Epithelial cell of esophagus (primary cell): ENCODE measurements around the gene RPL13.

Experiments used
- DNase-seq: peaks from one replicate; pipeline ENCODE4 v3.0.0; 2010; ENCODE audit warnings: low read depth
- H3K4me3 ChIP-seq: 2 replicates; pipeline ENCODE4 v1.5.1; 2011; ENCODE audit warnings: mild to moderate bottlenecking, low read length, control low read depth
- CTCF ChIP-seq: IDR thresholded peaks from 2 replicates; pipeline ENCODE4 v1.5.1; 2011; ENCODE audit warnings: low read depth, mild to moderate bottlenecking, low read length, control low read depth, inconsistent platforms; ENCODE audit not compliant: insufficient read depth; ENCODE audit errors: missing control alignments

The RPL13 gene

GRCh38 chr16:89613231-89613953 is 52.9 kb downstream of the RPL13 start, which contains the start of gene DPEP1:
DPEP1 (plus strand) TSS chr16:89613642; CDS start chr16:89630411, 16,769 bp downstream.
- TF ChIP-seq CTCF: no peak
- DNase-seq: no peak
- no peak within 1 kb of the TSS for H3K4me3 ChIP-seq

GRCh38 chr16:89613954-89614459 is 53.5 kb downstream of the RPL13 start:
- no peak for TF ChIP-seq CTCF
- no peak overlapping the region for H3K4me3 ChIP-seq
- no peak for DNase-seq
